VCaP (cell line): ENCODE data around the gene KRTCAP2.

Experiments used
- H3K27ac ChIP-seq: fragments of 450-650 bp; 2 replicates; pipeline ENCODE4 v1.5.1; 2017
- CTCF ChIP-seq: fragments of 450-650 bp; conservative IDR thresholded peaks from 2 replicates; pipeline ENCODE4 v1.5.1; 2017; ENCODE audit warnings: mild to moderate bottlenecking, moderate library complexity

KRTCAP2 gene

GRCh38 chr1:155177192-155177917, 4.3 kb upstream of the KRTCAP2 start:
- no peak for TF ChIP-seq CTCF
- H3K27ac ChIP-seq, result peak overlapping the region; percentile 60

DNA sequence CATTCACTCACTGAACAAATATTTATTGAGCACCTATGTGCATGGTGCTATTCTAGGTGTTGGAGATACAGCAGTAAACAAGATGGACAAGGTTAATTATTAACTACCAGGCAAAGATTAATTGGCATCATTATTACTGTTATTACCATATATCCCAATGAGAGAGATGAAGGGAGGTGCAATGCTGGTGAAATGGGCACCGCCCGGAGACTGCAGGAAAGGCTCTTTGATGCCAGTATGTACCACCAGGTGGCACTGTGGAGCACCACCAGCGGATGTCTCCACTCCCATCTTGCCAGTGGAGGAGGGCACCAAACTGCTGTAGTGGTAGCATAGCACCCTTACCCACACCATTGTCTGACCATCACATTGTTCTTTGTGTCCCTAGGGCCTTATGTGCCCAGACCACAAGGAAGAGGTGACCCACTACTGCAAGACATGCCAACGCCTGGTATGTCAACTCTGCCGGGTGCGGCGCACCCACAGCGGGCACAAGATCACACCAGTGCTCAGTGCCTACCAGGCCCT, 3.5 kb upstream of the KRTCAP2 start:
- peak overlapping the region; percentile 60 for H3K27ac ChIP-seq
- TF ChIP-seq CTCF, result peak; percentile 94

DNA sequence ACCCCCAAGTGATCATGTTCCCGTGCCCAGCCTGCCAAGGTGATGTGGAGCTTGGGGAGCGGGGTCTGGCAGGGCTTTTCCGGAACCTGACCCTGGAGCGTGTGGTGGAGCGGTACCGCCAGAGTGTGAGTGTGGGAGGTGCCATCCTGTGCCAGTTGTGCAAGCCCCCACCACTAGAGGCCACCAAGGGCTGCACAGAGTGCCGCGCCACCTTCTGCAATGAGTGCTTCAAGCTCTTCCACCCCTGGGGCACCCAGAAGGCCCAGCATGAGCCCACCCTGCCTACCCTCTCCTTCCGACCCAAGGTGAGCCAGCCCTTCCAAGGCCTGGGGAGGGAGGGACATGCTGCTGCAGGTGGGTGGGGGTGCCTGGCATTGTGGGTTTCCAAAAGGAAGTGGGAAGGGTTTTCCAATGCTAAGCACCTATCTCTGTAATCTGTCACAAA, 2.8 kb upstream of the KRTCAP2 start:
- TF ChIP-seq CTCF, result no peak
- H3K27ac ChIP-seq, result peak overlapping the region; percentile 60

- peak overlapping the region; percentile 84 for H3K27ac ChIP-seq
Observed at GRCh38 chr1:155175281-155175926, 2.3 kb upstream of the KRTCAP2 start.

DNA sequence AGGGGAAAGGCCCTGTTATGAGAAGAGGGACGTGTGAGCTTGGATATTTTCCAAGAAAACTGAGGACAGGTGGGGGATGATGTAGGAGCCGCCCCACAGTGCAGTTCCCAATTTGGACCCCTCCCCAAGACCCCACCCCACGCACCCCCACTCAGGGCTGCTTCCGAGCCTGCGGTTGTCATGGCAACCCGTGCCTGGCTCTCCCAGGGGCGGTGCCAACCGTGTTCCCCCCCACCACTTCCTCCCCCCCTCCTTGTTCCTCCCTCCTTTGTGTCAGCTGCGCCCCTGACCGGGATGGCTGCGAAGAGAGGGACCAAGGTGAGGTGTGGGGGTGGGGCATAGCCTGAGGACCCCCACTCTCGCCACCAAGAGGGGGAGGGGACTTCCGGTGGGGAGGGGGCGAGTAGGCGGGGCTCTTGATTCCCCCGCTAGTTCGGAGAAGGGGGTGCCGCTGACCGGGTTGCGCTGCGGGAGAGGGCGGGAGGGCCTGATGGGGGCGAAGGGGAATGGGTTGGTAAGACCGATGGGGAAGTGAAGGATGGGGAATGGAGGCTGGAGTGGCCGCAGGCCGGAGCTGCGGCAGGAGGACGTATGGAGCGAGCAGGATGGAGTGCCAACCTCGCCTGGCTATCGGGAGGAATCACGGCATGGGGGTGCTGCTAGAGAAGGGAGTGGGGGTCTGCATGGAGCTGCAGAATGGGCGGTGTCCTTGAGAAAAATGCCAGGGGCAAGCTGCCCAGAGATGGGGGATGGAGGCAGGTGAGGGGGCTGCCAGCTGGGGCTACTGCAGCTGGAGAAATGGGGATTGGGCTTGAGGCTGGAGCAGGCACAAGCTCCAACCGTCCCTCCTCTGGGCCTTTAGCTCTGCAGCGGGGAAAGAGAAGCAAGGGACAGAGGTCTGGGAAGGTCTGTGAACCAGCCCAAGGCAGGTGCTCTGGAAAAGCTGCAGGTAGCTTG, 1.5 kb upstream of the KRTCAP2 start:
- TF ChIP-seq CTCF, result no peak
- peak overlapping the region; percentile 84; the same call in 1 of the 2 replicates for H3K27ac ChIP-seq

More at GRCh38 chr1:155175281-155175926, 2.3 kb upstream of the KRTCAP2 start:
- no peak for TF ChIP-seq CTCF

DNA sequence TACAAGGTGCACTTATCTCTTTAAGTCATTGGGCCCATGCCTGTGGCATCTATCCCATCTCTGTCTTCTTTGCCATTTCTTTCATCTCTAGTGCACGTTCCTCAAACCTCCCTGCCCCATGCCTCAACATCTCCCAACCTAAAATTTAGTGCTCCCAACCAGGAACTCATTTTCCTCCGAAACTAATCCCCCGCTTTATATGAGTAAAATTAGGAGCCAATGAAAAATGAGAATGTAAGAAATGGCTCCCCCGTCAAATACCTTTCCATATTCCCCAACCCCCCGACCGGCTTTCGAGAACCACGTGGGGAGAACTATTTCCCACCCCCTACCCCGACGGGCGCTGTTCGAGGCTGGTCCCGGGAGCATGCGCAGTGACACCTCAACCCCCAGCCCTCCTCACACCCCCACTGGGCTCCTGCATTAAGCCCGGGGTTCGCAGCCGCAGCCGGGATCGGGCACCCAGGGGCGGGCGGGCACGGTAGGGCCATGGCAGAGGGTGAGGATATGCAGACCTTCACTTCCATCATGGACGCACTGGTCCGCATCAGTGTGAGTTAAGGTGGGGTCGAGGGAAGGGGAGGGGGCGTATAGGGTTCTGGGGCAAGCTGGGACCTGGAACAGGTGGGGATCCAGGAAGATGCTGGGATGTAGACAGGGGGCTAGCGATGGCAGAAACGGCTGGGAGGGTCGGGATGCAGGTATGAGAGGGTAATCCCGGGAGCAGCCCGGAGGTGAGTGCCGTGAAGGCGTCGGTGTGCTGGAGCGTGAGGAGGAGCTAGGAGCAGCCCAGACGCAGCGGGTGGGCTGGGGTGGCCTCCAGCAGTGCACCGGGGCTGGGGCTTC, 597 bp upstream of the KRTCAP2 start, which contains the start of gene TRIM46:
Gene TRIM46, plus strand, starts transcription at position 372 of the 846 bp plus-strand sequence. Its CDS starts 118 bp downstream, at position 490.
- peak within 1 kb of the TSS; percentile 84 for H3K27ac ChIP-seq
- peak; percentile 30 for TF ChIP-seq CTCF
